Pancreas (tissue), 10 donors: ENCODE measurements around the gene LRRN4. TPM values are rescaled to one million over a fixed set of nuclear protein-coding genes. Genes with fewer than 3 reads are reported as not detected.

Experiments
- ATAC-seq, 4 donors: fragments of 200-7000 bp; cut with Tn5 transposase; one replicate each; pipeline versions ENCODE4 v1.8.0 to v1.9.1; 2020; ENCODE audit warnings: mild to moderate bottlenecking in 4 of 4, moderate library complexity in 4 of 4
- DNase-seq, 6 donors: peaks; one replicate each; pipeline ENCODE4 v3.0.0-alpha.2; 2020
- FAIRE-seq: peaks from 2 replicates; lab custom pipeline; 2012; peaks lifted over from hg19 to GRCh38; lab: Jason Lieb, UNC
- H3K27ac ChIP-seq, 4 donors: fragments of 200-600 bp; sonication (generic); 1 replicate in 3 of 4; 2 replicates in 1 of 4; pipeline versions ENCODE4 v1.5.0 to v1.8.0; 2020
- H3K27me3 ChIP-seq, 4 donors: fragments of 200-600 bp; one replicate each; pipeline ENCODE4 v1.8.0; 2021
- H3K36me3 ChIP-seq, 3 donors: fragments of 200-600 bp; sonication (generic) in 1 of 3; one replicate each; pipeline versions ENCODE4 v1.5.0 to v1.8.0; 2020 to 2021
- H3K4me1 ChIP-seq, 3 donors: fragments of 200-600 bp; one replicate each; pipeline ENCODE4 v1.8.0; 2021
- H3K4me3 ChIP-seq, 4 donors: fragments of 200-600 bp; sonication (generic) in 2 of 4; one replicate each; pipeline versions ENCODE4 v1.5.0 to v1.8.0; 2020 to 2021
- H3K9me3 ChIP-seq, 4 donors: fragments of 200-600 bp; one replicate each; pipeline ENCODE4 v1.8.0; 2021
- WGBS, 2 donors: extraction: QIAGEN DNeasy Blood & Tissue Kit; methylation state at CpG; one replicate each; pipeline ENCODE4 v1.1.7; 2013; 5-methylcytosine and 5-hydroxymethylcytosine counted together
- intact Hi-C, 3 donors: fragments of 100-400 bp; cut with DNase I; formaldehyde crosslinking; loops; one replicate each; pipeline versions ENCODE4 v1.11.1 to v1.14.2; 2022
- polyA plus RNA-seq, 2 donors: library from polyadenylated mRNA; stranded (reverse); fragments of 200-250 nt; gene quantifications; one replicate each; pipeline ENCODE4 v1.2.3, GENCODE V29; 2013
- total RNA-seq, 6 donors: library from RNA; stranded (reverse); fragmentation: NEBNext Ultra II Directional in 4 of 6; extraction: Animal tissue kit (Norgen Biotek cat#: 25700) in 4 of 6; gene quantifications; one replicate each; pipeline versions ENCODE4 v1.2.1 to v1.2.4, GENCODE V29; 2021 to 2023
- TF ChIP-seq, protein P1 (sequence below), 4 donors: fragments of 200-600 bp; sonication (generic) in 3 of 4; IDR thresholded peaks; one replicate each; pipeline versions ENCODE4 v1.5.0 to v1.8.0; 2021; ENCODE audit warnings: antibody characterized with exemption in 4 of 4
- donor health status: healthy with polysubstance abuse.
- donor health status: DM: no; HTN: no; CAD: no; lungs with moderate emphysema.
- donor health status: DM: no; HTN: no; CAD: no.
- donor health status: control.
- donor health status: control.
- donor health status: Bipolar disorder and iron deficiency.
- donor health status: DM: yes; HTN: yes; CAD: no.
- donor health status: DM: no; HTN: no; CAD: no.
- donor health status: DM: no; HTN: no; CAD: no.
- donor health status: DM: yes; HTN: yes; CAD: no.

Gene LRRN4
- total and polyA plus RNA-seq, 8 donors = 0.66 to 7.9 (median 2.7) TPM

DNA sequence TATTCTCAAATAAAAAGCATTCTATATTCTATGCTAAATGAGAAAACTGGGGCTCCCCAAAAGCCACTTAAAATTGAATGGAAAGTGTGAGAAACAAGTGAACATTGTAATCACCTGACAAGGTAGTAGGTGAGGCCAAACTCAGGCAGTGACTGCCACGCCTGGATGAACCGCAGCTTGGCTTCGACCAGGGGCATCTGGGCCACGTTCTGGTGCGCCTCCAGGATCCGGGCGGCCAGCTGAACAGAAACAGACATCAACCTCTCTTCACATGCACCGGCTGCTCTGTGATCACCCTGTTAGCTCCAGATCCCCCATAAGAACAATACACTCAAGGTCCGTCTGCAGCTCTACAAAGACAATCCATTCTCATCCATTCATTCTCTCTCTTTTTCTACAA is 30.1 kb upstream of the LRRN4 start:
- ATAC-seq = no peak
- no peak for DNase-seq
- H3K4me1 ChIP-seq = no peaks in the 10 kb centered on the region
- intact Hi-C loops = no loop called here
- no peak for FAIRE-seq
- H3K4me3 ChIP-seq = no peak overlapping the region
- no peaks in the 10 kb centered on the region for H3K27me3 ChIP-seq
- WGBS, 2 donors = 86 to 88% methylated on average over 9 of the region's 9 CpGs
- H3K27ac ChIP-seq = no peak overlapping the region
- TF ChIP-seq, protein P1, sequence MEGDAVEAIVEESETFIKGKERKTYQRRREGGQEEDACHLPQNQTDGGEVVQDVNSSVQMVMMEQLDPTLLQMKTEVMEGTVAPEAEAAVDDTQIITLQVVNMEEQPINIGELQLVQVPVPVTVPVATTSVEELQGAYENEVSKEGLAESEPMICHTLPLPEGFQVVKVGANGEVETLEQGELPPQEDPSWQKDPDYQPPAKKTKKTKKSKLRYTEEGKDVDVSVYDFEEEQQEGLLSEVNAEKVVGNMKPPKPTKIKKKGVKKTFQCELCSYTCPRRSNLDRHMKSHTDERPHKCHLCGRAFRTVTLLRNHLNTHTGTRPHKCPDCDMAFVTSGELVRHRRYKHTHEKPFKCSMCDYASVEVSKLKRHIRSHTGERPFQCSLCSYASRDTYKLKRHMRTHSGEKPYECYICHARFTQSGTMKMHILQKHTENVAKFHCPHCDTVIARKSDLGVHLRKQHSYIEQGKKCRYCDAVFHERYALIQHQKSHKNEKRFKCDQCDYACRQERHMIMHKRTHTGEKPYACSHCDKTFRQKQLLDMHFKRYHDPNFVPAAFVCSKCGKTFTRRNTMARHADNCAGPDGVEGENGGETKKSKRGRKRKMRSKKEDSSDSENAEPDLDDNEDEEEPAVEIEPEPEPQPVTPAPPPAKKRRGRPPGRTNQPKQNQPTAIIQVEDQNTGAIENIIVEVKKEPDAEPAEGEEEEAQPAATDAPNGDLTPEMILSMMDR (IDR thresholded peaks at IDR 0.05) = no peak
- no peaks in the 10 kb centered on the region for H3K36me3 ChIP-seq
- no peaks in the 10 kb centered on the region for H3K9me3 ChIP-seq

DNA sequence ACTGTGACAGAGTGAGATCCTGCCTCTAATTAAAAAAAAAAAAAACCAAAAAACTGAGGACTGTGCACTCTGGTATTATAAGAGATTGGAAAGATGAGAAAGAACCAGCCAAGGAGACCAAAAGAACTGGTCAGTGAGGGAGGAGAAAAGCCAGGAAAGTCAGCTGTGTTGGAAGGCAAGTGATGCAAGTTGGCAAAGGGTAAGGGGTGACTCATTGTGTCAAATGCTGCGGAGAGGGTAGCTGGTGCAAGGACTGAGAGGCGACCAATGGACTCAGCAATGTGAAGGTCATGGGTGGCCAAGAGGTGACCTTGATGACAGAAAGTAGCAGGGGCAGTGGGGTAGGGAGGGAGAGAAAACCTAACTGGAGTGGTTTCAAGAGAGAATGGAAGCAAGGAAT is 27.4 kb upstream of the LRRN4 start:
- intact Hi-C loops = no loop called here
- Histone ChIP-seq H3K4me3 (no peak overlapping the region), H3K4me1 (no peaks in the 10 kb centered on the region), H3K36me3 (no peaks in the 10 kb centered on the region), H3K9me3 (no peaks in the 10 kb centered on the region), H3K27me3 (no peaks in the 10 kb centered on the region), H3K27ac (no peak overlapping the region)
- TF ChIP-seq, protein P1 (IDR thresholded peaks at IDR 0.05) = no peak
- 46 to 51% methylated on average over 2 of the region's 2 CpGs for WGBS, 2 donors
- FAIRE-seq (no peak), ATAC-seq (no peak), DNase-seq (peak in 1 of 6 donors; percentile 21)

GRCh38 chr20:6079016-6079415 is 25.2 kb upstream of the LRRN4 start:
- no peaks in the 10 kb centered on the region for H3K36me3 ChIP-seq
- no peak overlapping the region for H3K4me3 ChIP-seq
- no peaks in the 10 kb centered on the region for H3K27me3 ChIP-seq
- peaks cover 0 to 7% (median 6%) of the 10 kb centered on the region in 3 donors for H3K4me1 ChIP-seq
- DNase-seq (no peak), FAIRE-seq (no peak), ATAC-seq (no peak)
- intact Hi-C loops = loop anchor here in 2 of 3 donors (5.0 kb wide), 1 partner anchor 552 kb away; no protein-coding TSS in a partner anchor
- no peaks in the 10 kb centered on the region for H3K9me3 ChIP-seq
- TF ChIP-seq, protein P1 (IDR thresholded peaks at IDR 0.05) = no peak
- no peak overlapping the region for H3K27ac ChIP-seq
- 54 to 66% methylated on average over 2 of the region's 2 CpGs for WGBS, 2 donors

DNA sequence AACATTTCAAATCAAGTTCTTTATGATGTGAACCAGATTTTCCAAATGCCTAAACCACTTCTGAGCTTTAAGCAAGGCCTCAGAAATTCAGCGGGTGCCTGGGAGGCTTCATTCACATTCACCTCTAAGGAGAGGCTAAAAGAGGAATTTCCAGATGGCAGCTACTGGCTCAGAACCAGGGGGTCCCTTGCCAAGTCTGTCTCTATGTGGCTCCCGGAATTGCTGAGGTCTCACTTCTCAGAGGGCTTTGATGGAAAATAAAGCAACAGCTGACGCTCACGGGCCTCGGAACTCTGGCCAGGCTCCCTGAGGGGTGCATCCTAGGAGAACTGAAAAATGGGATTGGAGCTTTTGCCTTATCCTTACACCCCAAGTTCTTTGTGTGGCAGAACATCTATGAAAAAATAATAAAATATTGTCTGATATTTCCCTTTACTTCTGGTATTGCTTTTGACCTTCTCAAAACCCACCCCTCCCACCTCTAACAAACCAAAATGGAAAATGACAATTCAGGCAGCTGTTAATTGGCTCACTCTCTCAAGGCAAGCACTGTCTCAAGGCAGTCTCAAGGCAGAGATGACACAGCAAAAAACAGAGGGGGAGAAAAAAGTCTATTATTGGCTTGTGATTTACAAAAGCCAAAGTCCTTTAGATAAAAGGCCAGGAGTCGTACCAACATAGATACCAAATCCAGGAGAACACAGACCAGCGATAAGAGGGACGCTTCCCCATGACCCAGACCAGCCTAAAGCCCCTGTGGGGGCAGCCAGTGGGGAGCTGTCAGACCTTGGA is 21.8 kb upstream of the LRRN4 start:
- peak; percentile 41 to 69 (median 60) for ATAC-seq
- no peak overlapping the region for H3K4me3 ChIP-seq
- WGBS, 2 donors = 32 to 45% methylated on average over 8 of the region's 8 CpGs
- H3K4me1 ChIP-seq = peaks cover 0 to 8% (median 6%) of the 10 kb centered on the region in 3 donors
- H3K27me3 ChIP-seq = no peaks in the 10 kb centered on the region
- H3K27ac ChIP-seq = peak overlapping the region in 1 of 4 donors; percentile 10
- TF ChIP-seq, protein P1 (IDR thresholded peaks at IDR 0.05) = no peak
- H3K9me3 ChIP-seq = no peaks in the 10 kb centered on the region
- intact Hi-C loops = loop anchor here in 2 of 3 donors (5.0 kb wide), 1 partner anchor 548 kb away; no protein-coding TSS in a partner anchor
- no peaks in the 10 kb centered on the region for H3K36me3 ChIP-seq
- FAIRE-seq = no peak
- DNase-seq = no peak

GRCh38 chr20:6074784-6075183 is 20.9 kb upstream of the LRRN4 start:
- FAIRE-seq (no peak), DNase-seq (no peak), ATAC-seq (no peak)
- no peaks in the 10 kb centered on the region for H3K9me3 ChIP-seq
- intact Hi-C loops = loop anchor here in 2 of 3 donors (5.0 kb wide), 1 partner anchor 547 kb away; no protein-coding TSS in a partner anchor
- H3K4me1 ChIP-seq = peaks cover 0 to 8% (median 6%) of the 10 kb centered on the region in 3 donors
- H3K36me3 ChIP-seq = no peaks in the 10 kb centered on the region
- TF ChIP-seq, protein P1 (IDR thresholded peaks at IDR 0.05) = no peak
- H3K27me3 ChIP-seq = no peaks in the 10 kb centered on the region
- no peak overlapping the region for H3K27ac ChIP-seq
- H3K4me3 ChIP-seq = no peak overlapping the region
- 77 to 78% methylated on average over 2 of the region's 2 CpGs for WGBS, 2 donors
